Coronary artery (tissue), 2 donors: ENCODE data around the gene RNF38.
"Not testable (repeated sequence)": the region's sequence is repeated elsewhere in the genome, so short reads cannot be mapped to it uniquely, and the experiment has no call there.

Source experiments
- DNase-seq: peaks from one replicate; pipeline ENCODE4 v3.0.0-alpha.2; 2017; ENCODE audit warnings: low spot score
- H3K27ac ChIP-seq, 2 donors: fragments of 200-600 bp; sonication (generic); one replicate each; pipeline ENCODE4 v1.5.1; 2016 to 2019
- H3K4me3 ChIP-seq: fragments of 200-600 bp; sonication (generic); 2 replicates; pipeline ENCODE4 v1.5.1; 2016; ENCODE audit warnings: mild to moderate bottlenecking, moderate library complexity
- TF ChIP-seq, protein P1 (sequence below): fragments of 200-600 bp; sonication (generic); IDR thresholded peaks from one replicate; pipeline ENCODE4 v1.5.1; 2019; ENCODE audit warnings: antibody characterized with exemption

The RNF38 gene

DNA sequence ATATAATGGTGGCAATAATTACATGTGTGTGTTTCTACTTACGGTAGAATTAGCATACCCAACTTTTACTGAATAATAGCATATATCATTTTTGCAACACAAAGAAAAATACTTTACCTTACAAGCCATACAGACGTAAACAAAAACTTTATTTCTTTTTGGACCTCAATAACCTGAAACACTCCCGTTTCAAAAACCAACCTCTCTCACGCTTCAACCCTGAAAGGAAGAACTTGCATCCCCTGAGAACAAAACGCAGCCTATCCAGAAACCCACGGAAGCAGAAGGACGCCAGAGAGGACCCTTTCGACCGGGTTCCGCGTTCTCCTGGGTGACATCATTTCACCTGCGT, at the start of gene RNF38:
Gene RNF38 (minus strand): TSS at position 290 of the 352 bp plus-strand sequence. CDS start 161 bp downstream, at position 129.
- TF ChIP-seq, protein P1, sequence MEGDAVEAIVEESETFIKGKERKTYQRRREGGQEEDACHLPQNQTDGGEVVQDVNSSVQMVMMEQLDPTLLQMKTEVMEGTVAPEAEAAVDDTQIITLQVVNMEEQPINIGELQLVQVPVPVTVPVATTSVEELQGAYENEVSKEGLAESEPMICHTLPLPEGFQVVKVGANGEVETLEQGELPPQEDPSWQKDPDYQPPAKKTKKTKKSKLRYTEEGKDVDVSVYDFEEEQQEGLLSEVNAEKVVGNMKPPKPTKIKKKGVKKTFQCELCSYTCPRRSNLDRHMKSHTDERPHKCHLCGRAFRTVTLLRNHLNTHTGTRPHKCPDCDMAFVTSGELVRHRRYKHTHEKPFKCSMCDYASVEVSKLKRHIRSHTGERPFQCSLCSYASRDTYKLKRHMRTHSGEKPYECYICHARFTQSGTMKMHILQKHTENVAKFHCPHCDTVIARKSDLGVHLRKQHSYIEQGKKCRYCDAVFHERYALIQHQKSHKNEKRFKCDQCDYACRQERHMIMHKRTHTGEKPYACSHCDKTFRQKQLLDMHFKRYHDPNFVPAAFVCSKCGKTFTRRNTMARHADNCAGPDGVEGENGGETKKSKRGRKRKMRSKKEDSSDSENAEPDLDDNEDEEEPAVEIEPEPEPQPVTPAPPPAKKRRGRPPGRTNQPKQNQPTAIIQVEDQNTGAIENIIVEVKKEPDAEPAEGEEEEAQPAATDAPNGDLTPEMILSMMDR = no peak
- Histone ChIP-seq H3K27ac (peak within 1 kb of the TSS; percentile 79 to 96), H3K4me3 (peak within 1 kb of the TSS; percentile 89)
- no peak for DNase-seq

DNA sequence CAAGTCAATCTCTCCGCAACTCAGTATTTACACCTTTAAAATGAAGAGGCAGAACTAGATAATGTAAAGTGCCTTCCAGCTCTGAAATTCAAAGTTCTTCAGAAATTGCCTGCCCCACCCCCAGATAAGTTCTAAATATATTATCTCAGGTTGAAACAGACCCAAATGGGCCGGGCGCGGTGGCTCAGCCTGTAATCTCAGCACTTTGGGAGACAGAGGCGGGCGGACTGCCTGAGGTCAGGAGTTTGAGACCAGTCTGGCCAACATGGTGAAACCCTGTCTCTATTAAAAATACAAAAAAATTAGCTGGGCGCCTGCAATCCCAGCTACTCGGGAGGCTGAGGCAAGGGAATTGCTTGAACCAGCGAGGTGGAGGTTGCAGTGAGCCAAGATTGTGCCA, 48.5 kb upstream of the RNF38 start:
- not testable (repeated sequence) for DNase-seq, H3K27ac ChIP-seq

DNA sequence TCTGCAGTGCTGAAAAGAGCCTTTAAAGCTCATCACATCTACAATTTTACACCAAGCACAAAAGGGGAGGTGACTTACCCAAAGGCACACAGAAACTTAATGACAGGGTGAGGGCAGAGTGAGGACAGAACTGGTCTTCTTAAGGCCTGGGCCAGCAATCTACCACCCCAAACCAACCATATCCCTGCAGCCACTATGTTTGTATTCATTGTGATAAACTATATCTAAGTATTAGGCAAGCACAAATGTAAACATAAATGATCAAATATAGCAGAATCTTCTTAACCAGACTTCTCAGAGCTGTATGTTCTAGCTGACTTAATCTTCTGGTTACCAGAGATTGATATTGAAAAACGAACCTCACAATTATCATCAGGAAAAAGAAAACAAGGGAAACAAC, 47.9 kb upstream of the RNF38 start:
- Histone ChIP-seq H3K4me3 (no peak overlapping the region), H3K27ac (no peak overlapping the region)
- TF ChIP-seq, protein P1 = no peak
- no peak for DNase-seq

More for the DNA sequence above, 48.5 kb upstream of the RNF38 start:
- H3K4me3 ChIP-seq = not testable (repeated sequence)

DNA sequence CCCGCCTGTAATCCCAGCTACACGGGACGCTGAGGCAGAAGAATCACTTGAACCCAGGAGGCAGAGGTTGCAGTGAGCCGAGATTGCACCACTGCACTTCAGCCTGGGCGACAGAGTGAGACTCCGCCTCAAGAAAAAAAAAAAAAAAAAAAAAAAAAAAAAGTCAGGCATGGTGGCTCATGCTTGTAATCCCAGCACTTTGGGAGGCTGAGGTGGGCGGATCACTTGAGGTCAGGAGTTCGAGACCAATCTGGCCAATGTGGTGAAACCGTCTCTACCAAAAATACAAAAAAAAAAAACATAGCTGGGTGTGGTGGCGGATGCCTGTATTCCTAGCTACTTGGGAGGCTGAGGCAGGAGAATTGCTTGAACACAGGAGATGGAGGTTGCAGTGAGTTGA, 46.6 kb upstream of the RNF38 start:
- not testable (repeated sequence) for H3K4me3 ChIP-seq, DNase-seq, H3K27ac ChIP-seq

DNA sequence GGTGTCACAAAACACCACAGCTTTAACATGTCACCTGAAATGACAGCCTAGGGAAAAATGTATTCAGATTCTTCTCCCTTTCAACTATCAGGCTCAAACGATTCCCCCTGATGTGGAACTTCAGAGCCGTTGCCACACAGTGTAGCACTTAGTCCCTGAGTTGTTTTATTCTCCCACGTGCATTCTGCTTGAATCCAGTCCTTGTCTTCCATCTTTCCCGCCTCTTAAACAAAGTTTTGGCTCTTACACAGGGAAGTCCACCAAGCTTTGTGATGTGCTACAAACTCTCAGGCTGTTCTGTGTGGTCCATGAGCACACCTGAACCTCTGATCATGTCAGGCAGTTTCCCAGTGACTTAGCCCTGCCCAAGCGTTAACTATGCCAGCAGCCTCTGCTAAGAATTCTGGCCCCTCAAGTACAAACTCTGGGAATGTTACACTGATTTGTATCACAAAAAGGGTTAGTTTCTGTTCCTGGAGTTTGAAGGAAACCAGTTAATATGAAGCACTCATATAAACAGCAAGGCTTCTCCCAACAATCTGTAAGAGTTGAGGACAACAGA, 45.8 kb upstream of the RNF38 start:
- no peak for DNase-seq
- Histone ChIP-seq H3K4me3 (no peak overlapping the region), H3K27ac (no peak overlapping the region)
- TF ChIP-seq, protein P1 = no peak

DNA sequence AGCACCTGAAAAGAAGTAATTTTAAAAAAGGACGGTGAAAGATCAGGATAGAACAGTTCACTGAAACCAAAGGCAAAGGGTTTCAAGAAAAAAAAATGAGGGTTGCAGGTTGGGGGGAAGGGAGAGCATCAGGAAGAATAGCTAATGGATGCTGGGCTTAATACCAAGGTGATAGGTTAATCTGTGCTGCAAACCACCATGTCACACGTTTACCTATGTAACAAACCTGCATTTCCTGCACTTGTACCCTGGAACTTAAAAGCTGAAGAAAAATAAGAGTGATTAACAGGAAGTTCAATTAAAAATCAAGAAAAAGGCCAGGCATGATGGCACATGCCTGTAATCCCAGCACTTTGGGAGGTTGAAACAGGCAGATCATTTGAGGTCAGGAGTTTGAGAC, 44.1 kb upstream of the RNF38 start:
- Histone ChIP-seq H3K4me3 (no peak overlapping the region), H3K27ac (no peak overlapping the region)
- no peak for DNase-seq
- TF ChIP-seq, protein P1 = no peak

DNA sequence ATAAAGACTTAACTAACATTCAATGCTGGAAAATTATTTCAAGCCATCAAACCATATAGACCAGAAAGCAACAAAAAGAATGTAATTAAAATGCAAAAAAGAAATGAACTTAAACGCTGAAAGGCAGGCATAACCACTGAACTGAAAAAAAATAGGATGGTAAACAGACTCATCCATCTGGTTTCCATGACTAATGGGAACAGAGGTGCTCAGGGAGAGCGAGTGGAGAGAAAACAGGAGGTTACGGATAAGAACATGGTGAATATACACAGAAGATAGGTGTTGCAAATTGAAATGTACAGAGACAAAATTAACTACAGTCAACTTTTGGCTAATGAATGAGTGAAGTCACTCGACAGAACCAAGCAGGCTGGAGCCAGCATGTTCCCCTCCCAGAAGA, 43.5 kb upstream of the RNF38 start:
- Histone ChIP-seq H3K27ac (no peak overlapping the region), H3K4me3 (no peak overlapping the region)
- DNase-seq = no peak
- TF ChIP-seq, protein P1 = no peak

DNA sequence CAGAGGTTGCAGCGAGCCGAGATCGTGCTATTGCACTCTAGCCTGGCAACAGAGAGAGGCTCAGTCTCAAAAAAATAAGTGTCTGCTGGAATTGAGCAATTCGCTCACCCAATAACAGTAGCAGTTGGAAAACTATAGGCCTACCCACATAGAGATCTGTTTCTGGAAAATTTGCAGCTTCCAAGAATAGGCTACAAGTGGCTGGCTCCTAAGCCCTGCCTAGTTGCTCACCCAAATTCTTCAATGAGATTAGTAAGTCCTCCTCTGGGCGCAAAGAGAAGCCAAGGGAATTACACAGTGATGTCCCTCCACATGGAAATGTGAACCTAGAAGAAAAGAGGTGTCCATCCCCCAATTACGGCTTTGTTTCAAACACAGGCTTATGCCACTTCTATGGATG, 42.6 kb upstream of the RNF38 start:
- no peak for DNase-seq
- H3K27ac ChIP-seq = no peak overlapping the region
- TF ChIP-seq, protein P1 = no peak
- H3K4me3 ChIP-seq = no peak overlapping the region
